Activated CD8-positive, alpha-beta memory T cell treated with anti-CD3 and anti-CD28 coated beads for 36 hours (primary cell): Measurements from ENCODE around the gene SLC16A10. TPM values are rescaled to one million over a fixed set of nuclear protein-coding genes. Genes with fewer than 3 reads are reported as not detected.

Experiments used
- CTCF ChIA-PET: fragments of 350-600 bp; sonication (Branson Sonifier 250); formaldehyde crosslinking; loops from one replicate; lab custom pipeline; 2021; ENCODE audit warnings: antibody characterized with exemption; lab: Charles Lee
- POLR2A ChIA-PET: fragments of 350-600 bp; sonication (Branson Sonifier 250); formaldehyde crosslinking; loops from one replicate; lab custom pipeline; 2021; ENCODE audit warnings: antibody characterized with exemption; lab: Charles Lee
- total RNA-seq, 2 experiments: library from RNA; stranded (reverse); gene quantifications; one replicate each; pipeline ENCODE4 v1.2.3, GENCODE V29; 2021

The SLC16A10 gene
- total RNA-seq, 2 experiments from 2014 or later = 4.4 to 5.3 TPM

DNA sequence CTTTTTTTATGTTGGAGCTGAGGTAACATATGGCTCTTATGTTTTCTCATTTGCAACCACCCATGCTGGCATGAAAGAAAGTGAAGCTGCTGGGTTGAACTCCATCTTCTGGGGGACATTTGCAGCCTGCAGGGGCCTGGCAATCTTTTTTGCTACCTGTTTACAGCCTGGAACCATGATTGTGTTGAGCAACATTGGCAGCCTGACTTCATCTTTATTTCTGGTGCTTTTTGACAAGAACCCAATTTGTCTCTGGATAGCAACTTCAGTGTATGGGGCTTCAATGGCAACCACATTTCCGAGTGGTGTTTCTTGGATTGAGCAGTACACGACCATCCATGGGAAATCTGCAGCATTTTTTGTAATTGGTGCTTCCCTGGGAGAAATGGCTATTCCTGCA lies 179.0 kb downstream of the SLC16A10 start:
- ChIA-PET POLR2A (no interaction called here), CTCF (interaction anchor here (0.9 kb wide), 1 partner anchor 10 kb away, joined by 3 read pairs; no protein-coding TSS in a partner anchor)

DNA sequence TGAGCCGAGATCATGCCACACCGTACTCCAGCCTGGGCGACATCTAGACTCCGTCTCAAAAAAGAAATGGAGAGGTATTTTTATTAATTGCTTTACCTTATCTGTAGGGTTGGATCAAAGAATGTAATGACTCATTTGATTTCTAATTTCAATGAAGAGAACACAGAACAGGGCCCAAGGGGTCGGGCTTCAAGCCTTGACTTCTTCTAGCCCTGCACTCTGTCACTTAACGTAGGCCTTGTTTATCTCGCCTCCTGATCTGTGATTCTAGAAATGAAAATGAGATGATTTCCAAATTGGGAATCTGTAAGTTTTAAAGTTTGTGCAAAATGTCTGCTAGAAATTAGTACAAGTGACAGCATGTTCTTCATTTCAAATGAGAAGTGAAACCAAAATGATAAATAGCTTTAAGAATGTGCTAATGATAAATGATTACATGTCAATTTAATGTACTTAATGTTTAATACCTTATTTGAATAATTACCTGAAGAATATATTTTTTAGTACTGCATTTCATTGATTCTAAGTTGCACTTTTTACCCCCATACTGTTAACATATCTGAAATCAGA lies 180.5 kb downstream of the SLC16A10 start:
- CTCF ChIA-PET = interaction anchor here (1.1 kb wide), 1 partner anchor 8 kb away, joined by 3 read pairs; a partner anchor contains a TSS
- POLR2A ChIA-PET = no interaction called here

DNA sequence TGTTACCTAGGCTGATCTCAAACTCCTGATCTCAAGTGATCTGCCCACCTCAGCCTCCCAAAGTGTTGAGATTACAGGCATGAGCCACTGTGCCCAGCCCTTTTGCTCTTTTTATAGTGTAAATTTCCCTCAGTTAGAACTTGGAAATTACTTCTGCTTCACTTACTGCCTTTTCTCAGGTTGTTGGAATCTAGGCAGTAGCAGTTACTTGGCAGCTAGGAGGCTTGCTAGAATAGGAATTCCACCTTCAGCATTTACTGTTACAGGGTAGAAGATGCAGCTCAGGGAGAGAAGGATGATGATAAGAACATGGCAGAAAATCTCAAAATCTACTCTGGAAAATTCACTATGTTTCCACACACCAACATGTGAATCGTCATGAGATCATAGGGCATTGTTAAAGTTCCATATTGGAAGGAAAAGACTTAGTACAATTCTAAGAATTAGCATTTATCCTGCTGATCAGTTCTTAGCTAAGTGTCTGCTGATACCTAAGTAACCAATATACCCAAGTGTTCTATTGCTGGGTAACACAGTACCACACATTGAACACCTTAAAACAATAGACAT lies 182.2 kb downstream of the SLC16A10 start:
- ChIA-PET CTCF (no interaction called here), POLR2A (interaction anchor here (0.9 kb wide), 1 partner anchor 145 kb away, joined by 3 read pairs; no protein-coding TSS in a partner anchor)

DNA sequence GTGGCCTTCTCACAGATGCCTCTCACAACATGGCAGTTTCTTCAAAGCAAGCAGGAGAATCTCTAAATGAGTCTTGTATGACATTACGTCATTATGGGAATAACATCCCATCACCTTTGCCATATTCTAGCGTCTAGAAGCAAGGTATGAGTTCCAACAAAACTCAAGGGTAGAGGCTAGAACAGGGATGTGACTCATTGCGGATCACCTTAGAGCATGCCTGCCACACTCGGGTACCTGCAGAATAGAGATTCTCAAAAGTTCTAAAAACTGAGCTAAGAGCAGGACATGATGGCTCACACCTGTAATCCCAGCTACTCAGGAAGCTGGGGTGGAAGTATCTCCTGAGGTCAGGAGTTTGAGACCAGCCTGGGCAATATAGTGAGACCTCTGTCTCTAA lies 182.8 kb downstream of the SLC16A10 start:
- POLR2A ChIA-PET = interaction anchor here (0.9 kb wide), 1 partner anchor 144 kb away, joined by 3 read pairs; no protein-coding TSS in a partner anchor
- CTCF ChIA-PET = no interaction called here

DNA sequence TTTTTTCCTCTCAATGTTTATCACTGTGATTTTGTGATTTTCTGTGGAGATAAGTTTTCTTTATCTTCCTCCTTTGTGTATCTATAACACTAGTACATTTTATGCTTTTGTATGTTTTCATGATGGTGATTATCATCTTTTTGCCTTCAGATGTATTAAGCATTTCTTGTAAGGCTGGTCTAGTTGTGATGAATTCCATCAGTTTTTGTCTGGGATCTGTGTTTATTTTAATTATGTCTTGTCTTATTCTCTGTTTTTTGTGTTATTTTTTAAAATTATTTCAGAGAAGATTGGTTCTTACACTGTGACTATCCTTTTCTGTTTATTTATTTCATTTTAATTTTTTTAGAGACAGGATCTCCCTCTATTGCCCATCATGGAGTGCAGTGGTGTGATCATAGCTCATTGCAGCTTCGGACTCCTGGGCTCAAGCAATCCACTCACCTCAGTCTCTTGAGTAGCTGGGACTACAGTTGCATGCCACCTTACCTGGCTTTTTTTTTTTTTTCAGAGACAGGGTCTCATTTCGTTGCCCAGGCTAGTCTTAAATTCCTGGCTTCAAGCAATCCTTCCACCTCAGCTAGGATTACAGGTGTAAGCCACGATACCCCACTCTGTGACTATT lies 187.4 kb downstream of the SLC16A10 start:
- POLR2A ChIA-PET = no interaction called here

DNA sequence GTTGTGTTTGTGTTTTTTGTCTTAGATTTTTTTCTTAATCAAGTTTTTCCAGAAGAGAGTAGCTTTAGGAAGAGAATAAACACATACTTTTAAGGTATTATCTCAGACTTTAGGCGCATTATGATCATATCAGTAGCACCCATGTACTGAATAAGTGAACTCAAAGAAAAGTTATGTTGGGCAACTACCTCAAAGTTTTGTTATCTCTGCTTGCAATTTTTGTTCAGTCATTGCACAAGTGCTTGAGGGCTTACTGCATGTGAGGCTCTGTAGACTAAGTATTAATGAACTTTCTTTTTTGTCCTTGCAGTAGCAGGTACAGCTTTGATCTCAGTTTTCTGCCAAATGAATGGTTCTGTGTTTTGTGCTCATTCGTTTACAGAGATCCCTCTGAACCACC lies 189.0 kb downstream of the SLC16A10 start:
- ChIA-PET POLR2A (no interaction called here), CTCF (interaction anchor here (1.3 kb wide), 1 partner anchor 10 kb away, joined by 3 read pairs; no protein-coding TSS in a partner anchor)

More for the DNA sequence above, 187.4 kb downstream of the SLC16A10 start:
- CTCF ChIA-PET = interaction anchor here (0.6 kb wide), 1 partner anchor 85 kb away, joined by 4 read pairs; no protein-coding TSS in a partner anchor

DNA sequence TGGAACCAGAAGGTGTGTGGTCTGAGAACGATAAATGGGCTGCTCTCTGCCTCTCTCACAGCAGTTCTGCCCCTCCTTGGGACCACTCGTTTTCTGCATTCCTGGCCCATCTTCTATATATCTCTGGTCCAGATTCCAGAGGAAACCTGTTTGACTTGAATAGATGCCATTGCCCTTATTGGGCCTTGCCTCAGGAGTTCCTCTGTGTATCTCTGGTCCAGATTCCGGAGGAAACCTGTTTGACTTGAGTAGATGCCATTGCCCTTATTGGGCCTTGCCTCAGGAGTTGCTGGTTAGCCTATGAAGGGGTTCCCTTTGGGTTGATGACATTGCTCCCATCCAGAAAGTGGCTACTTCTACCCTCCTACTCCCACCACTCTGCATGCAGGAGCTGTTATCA lies 189.4 kb downstream of the SLC16A10 start:
- CTCF ChIA-PET = interaction anchor here (1.3 kb wide), 1 partner anchor 10 kb away, joined by 3 read pairs; no protein-coding TSS in a partner anchor
- POLR2A ChIA-PET = no interaction called here

DNA sequence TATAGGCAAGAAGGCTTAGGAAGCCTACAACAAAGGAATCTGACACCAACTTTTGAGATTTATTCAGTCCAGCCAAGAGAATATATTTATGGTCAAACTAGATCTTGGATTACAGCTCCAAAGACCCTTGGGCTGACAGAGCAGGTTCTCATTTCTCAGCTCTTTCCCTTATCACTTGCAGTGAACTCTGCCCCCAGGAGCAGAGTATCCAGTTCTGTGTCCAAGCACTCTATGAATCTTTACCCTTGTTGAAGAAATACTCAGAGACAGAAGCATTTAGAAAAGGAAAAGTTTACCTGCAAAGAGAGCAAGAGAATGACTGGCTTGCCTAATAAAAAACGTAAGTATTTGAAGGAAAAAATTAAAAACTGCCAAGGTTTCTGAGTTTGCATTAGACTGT lies 190.5 kb downstream of the SLC16A10 start:
- ChIA-PET CTCF (no interaction called here), POLR2A (no interaction called here)

DNA sequence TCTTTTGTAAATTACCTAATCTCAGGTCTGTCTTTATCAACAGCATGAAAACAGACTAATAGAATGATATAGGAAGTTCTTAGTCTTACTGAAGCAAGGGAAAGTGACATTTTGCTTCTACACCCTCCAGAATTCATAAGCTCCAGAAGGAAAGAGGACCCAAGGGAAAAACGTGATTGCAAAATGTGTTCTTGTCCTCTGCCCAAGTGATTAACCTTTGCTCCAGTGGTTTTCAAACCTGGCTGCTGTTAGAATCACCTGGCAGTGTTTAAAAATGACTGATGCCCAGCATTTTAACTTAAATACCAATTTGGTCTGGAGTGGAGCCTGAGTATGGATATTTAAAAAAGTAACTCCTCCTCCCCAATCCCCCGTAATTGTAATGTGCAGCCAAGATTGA lies 191.4 kb downstream of the SLC16A10 start:
- CTCF ChIA-PET = no interaction called here
- POLR2A ChIA-PET = no interaction called here

DNA sequence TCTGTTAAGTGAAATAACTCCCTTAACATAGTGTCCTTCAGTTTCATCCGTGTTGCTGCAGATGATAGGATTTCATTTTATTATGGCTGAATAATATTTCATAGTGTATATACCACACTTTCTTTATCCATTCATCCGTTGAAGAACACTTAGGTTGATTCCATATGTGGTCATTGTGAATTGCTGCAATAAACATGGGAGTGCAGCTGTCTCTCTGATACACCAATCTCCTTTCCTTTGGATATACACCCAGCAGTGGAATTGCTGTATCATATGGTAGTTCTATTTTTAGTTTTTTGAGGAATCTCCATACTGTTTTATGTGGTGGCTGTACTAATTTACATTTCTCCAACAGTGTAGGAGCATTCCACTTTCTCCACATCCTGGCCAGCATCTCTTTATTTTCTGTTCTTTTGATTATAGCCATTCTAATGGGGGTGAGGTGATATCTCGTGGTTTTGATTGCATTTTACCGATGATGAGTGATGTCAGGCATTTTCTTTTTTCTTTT lies 193.2 kb downstream of the SLC16A10 start:
- ChIA-PET POLR2A (no interaction called here), CTCF (interaction anchor here (0.5 to 1.0 kb wide), 2 partner anchors 21 to 58 kb away, joined by 3 to 4 read pairs; a partner anchor contains a TSS)

Other genes starting within 250 kb of the SLC16A10 start
- 100 to 1,000 TPM; 102 to 109 TPM for gene AMD1, start 212.7 kb upstream of the SLC16A10 start, total RNA-seq
- 100 to 1,000 TPM; 139 to 140 TPM for gene GTF3C6, start 128.8 kb upstream of the SLC16A10 start, total RNA-seq
- 10 to 100 TPM; 72.5 to 74.4 TPM for gene RPF2, start 105.5 kb upstream of the SLC16A10 start, total RNA-seq